Gastroesophageal sphincter (tissue), 4 donors: ENCODE data around the gene TBCD. TPM values are rescaled to one million over a fixed set of nuclear protein-coding genes. Genes with fewer than 3 reads are reported as not detected.

ENCODE experiments used
- ATAC-seq: fragments of 150-250 bp; one replicate; pipeline ENCODE4 v1.9.1; 2016; ENCODE audit warnings: mild to moderate bottlenecking, moderate library complexity
- H3K27ac ChIP-seq, 4 donors: fragments of 200-600 bp; sonication (generic) in 3 of 4; 1 replicate in 3 of 4; 2 replicates in 1 of 4; pipeline ENCODE4 v1.5.1; 2016 to 2019
- H3K27me3 ChIP-seq: fragments of 200-600 bp; sonication (generic); one replicate; pipeline ENCODE4 v1.5.1; 2019
- H3K36me3 ChIP-seq, 2 donors: fragments of 200-600 bp; sonication (generic); one replicate each; pipeline ENCODE4 v1.5.1; 2019; ENCODE audit warnings: control low read depth in 1 of 2
- H3K4me1 ChIP-seq, 3 donors: fragments of 200-600 bp; sonication (generic); 1 replicate in 2 of 3; 2 replicates in 1 of 3; pipeline ENCODE4 v1.5.1; 2016 to 2019; ENCODE audit warnings: control low read depth in 2 of 3
- H3K4me3 ChIP-seq, 2 donors: fragments of 200-600 bp; sonication (generic); one replicate each; pipeline ENCODE4 v1.5.1; 2019; ENCODE audit warnings: mild to moderate bottlenecking in 1 of 2, moderate library complexity in 1 of 2
- H3K9me3 ChIP-seq, 3 donors: fragments of 200-600 bp; sonication (generic); one replicate each; pipeline ENCODE4 v1.5.1; 2017 to 2019; ENCODE audit warnings: control low read depth in 2 of 3
- EP300 ChIP-seq: sonication (generic); formaldehyde crosslinking; IDR thresholded peaks from one replicate; pipeline ENCODE4 v1.6.1; 2017; ENCODE audit warnings: antibody characterized with exemption, mild to moderate bottlenecking
- POLR2A ChIP-seq, 2 donors: fragments of 450-650 bp; IDR thresholded peaks; one replicate each; pipeline ENCODE4 v1.6.1; 2017; ENCODE audit warnings: antibody characterized with exemption in 2 of 2, mild to moderate bottlenecking in 2 of 2, moderate library complexity in 1 of 2
- POLR2AphosphoS5 ChIP-seq: sonication (generic); formaldehyde crosslinking; IDR thresholded peaks from one replicate; pipeline ENCODE4 v1.6.1; 2017; ENCODE audit warnings: antibody characterized with exemption
- WGBS, 2 donors: methylation state at CpG; one replicate each; pipeline ENCODE4 v1.1.5; 2018; ENCODE audit warnings: low coverage in 1 of 2; 5-methylcytosine and 5-hydroxymethylcytosine counted together
- total RNA-seq, 4 donors: library from RNA; depleted of rRNA; stranded (reverse); fragments of >200 nt; gene quantifications; one replicate each; pipeline ENCODE4 v1.1.0, GENCODE V29; 2016
- TF ChIP-seq, protein P1 (sequence below), 4 experiments: fragments of 200-600 bp in 2 of 4; fragments of 450-650 bp in 2 of 4; sonication (generic) in 1 of 4; IDR thresholded peaks; one replicate each; pipeline ENCODE4 v1.5.1; 2017 to 2019; ENCODE audit warnings: antibody characterized with exemption in 4 of 4, mild to moderate bottlenecking in 2 of 4, moderate library complexity in 2 of 4

TBCD gene
- total RNA-seq, 4 donors from 2014 or later = 32.0 to 57.8 (median 47.0) TPM

DNA sequence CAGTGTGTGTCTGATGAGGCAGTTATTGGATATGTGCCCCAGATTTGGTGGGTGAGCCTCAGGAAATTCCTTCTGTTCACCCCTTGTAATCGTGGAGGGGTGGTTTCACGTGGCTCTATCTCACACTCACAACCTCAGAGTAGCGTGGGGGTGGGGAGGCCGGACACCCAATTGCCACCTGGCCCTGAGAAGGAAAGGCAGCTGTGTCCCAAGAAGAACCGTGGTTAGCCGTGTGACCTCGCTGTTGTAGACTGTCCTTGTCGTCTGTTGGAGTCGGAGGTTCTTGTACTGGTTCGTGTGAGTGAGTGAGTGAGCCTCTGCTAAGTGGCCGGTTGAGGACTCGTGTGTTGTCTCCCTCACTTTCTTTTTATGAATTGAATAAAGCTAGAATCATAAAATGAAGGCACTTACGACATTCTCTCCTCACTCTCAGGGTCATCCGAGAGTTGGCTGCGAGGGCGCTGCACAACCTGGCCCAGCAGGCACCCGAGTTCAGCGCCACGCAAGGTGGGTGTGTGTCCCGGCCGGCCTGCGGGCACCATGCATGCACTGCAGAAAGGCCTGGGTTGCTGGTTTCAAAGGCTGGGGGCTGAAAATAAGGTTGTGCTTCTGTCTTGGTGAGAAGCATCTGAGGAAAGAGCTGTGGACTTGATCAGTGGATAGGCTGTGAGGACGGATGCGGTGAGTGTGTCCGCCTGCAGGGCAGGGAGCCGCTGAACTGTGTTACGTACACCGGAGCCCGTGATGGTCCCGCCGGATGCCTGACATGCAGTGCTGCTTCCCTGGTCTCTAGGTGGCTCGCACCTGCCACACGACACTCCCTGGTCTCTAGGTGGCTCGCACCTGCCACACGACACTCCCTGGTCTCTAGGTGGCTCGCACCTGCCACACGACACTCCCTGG lies 151.4 kb downstream of the TBCD start:
- no peaks in the 10 kb centered on the region for H3K9me3 ChIP-seq
- no peaks in the 10 kb centered on the region for H3K27me3 ChIP-seq
- H3K27ac ChIP-seq = no peak overlapping the region
- H3K4me3 ChIP-seq = no peak overlapping the region
- no peak for ATAC-seq
- TF ChIP-seq POLR2A (IDR thresholded peaks at IDR 0.05) (no peak), POLR2AphosphoS5 (no peak), EP300 (no peak)
- TF ChIP-seq, protein P1, sequence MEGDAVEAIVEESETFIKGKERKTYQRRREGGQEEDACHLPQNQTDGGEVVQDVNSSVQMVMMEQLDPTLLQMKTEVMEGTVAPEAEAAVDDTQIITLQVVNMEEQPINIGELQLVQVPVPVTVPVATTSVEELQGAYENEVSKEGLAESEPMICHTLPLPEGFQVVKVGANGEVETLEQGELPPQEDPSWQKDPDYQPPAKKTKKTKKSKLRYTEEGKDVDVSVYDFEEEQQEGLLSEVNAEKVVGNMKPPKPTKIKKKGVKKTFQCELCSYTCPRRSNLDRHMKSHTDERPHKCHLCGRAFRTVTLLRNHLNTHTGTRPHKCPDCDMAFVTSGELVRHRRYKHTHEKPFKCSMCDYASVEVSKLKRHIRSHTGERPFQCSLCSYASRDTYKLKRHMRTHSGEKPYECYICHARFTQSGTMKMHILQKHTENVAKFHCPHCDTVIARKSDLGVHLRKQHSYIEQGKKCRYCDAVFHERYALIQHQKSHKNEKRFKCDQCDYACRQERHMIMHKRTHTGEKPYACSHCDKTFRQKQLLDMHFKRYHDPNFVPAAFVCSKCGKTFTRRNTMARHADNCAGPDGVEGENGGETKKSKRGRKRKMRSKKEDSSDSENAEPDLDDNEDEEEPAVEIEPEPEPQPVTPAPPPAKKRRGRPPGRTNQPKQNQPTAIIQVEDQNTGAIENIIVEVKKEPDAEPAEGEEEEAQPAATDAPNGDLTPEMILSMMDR (IDR thresholded peaks at IDR 0.05) = no peak
- WGBS, 2 donors = 84 to 85% methylated on average over 5 to 13 of the region's 37 CpGs
- H3K4me1 ChIP-seq = peaks cover 0 to 5% (median 0%) of the 10 kb centered on the region in 3 donors
- peaks cover 0 to 78% of the 10 kb centered on the region in 2 donors for H3K36me3 ChIP-seq

DNA sequence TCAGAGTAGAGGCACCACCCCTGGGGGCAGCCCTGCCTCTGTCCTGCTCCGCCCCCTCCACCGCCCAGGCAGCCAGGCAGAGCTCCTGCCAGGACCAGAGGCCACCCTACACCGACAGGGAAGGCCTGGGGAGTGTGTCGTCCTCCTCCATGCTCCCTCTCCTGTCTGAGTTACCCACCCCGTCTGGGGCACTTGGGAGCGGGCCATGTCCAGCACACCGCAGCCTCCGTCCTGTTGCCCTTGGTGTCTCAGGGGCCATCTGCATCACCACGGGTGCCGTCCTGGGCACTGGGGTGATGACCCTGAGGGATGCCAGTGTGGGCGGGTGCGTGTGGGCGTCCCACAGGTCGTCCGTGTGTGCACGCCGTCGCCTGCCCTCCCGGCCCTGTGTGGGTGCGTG lies 153.3 kb downstream of the TBCD start:
- H3K36me3 ChIP-seq = peaks cover 0 to 72% of the 10 kb centered on the region in 2 donors
- H3K4me3 ChIP-seq = no peak overlapping the region
- TF ChIP-seq POLR2AphosphoS5 (no peak), POLR2A (IDR thresholded peaks at IDR 0.05) (no peak)
- TF ChIP-seq, protein P1 (IDR thresholded peaks at IDR 0.05) = no peak
- no peak for ATAC-seq
- no peak overlapping the region for H3K27ac ChIP-seq
- no peaks in the 10 kb centered on the region for H3K27me3 ChIP-seq
- WGBS, 2 donors = no CpG with 5 or more reads among the region's 20 CpGs
- H3K4me1 ChIP-seq = peaks cover 0 to 5% (median 0%) of the 10 kb centered on the region in 3 donors
- H3K9me3 ChIP-seq = no peaks in the 10 kb centered on the region

DNA sequence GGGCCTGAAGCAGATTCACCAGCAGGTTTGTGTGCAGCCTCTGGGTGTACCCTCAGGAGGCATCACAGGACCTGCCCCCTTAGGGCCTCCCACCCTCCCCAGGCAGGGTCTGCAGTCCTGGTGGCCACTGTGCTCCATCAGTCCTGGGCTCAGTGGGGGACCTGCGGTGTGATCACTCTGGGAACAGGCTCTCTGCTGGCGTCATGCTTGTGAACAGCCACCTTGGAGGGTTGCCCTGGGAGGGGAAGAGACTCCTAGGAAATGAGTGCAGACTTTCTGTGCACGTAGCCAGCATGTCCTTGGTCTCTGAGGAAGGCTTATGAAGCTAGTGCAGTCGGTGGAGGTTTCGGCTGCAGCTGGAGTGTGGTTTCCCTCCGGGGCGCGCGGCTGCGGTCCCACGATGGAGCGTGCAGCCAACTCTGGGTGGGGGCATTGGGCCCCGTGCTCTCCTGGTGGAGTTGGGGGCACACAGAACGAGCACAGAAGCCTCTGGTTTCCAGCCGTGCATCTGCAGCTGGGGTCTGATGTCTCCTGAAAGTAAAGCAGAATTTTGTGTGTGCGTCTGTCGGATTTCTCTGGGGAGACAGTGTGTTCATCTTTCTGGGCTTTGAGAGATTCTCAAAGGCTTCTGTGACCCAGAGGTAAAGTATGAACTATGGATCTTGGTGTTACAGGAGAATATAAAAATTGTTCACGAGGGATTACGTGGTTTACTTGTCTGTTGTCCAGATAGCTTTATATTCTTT lies 156.1 kb downstream of the TBCD start:
- peaks cover 0 to 5% (median 0%) of the 10 kb centered on the region in 3 donors for H3K4me1 ChIP-seq
- TF ChIP-seq POLR2AphosphoS5 = no peak
- TF ChIP-seq, protein P1 (IDR thresholded peaks at IDR 0.05) = no peak
- TF ChIP-seq EP300 = no peak
- no peak for TF ChIP-seq POLR2A (IDR thresholded peaks at IDR 0.05)
- no peak overlapping the region for H3K4me3 ChIP-seq
- H3K9me3 ChIP-seq = no peaks in the 10 kb centered on the region
- H3K27ac ChIP-seq = no peak overlapping the region
- H3K36me3 ChIP-seq = peaks cover 0 to 78% of the 10 kb centered on the region in 2 donors
- ATAC-seq = no peak
- WGBS, 2 donors = 61 to 80% methylated on average over 1 to 4 of the region's 19 CpGs
- no peaks in the 10 kb centered on the region for H3K27me3 ChIP-seq

DNA sequence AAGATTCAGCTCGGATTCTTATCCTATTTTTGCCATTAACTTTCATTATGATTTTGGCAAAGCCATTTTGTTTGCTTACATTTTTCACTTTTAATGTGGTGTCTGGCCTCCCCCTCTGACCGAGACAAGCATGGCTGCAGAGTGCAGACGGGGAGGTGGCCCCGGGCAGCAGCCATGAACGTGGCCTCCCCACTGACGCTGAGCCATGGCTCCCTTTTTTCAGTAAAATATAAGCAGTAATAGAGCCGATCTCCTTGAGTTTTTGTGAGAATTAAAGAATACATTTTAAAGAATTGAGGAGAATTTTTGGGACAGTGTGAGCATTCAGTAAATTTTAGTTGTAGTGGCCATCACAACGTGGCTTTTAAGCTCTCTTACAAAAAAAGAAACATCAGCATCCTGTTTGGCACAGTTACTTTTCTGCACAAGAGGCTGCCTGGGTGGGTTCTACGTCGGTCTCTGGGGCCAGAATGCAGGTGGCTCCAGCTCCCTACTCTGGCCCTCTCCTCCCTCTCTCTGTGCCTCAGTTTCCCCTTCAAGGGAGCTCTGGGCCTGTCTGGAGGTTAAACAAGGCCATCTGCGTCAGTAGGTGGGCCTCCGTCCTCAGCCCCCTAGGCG lies 156.8 kb downstream of the TBCD start:
- no peak for ATAC-seq
- no peak for TF ChIP-seq POLR2A (IDR thresholded peaks at IDR 0.05)
- TF ChIP-seq, protein P1 (IDR thresholded peaks at IDR 0.05) = no peak
- Histone ChIP-seq H3K27me3 (no peaks in the 10 kb centered on the region), H3K27ac (no peak overlapping the region), H3K9me3 (no peaks in the 10 kb centered on the region), H3K4me3 (no peak overlapping the region), H3K36me3 (peaks cover 0 to 79% of the 10 kb centered on the region in 2 donors), H3K4me1 (peaks cover 0 to 5% (median 0%) of the 10 kb centered on the region in 3 donors)
- 66 to 86% methylated on average over 10 to 13 of the region's 13 CpGs for WGBS, 2 donors
